Umbilical cord (tissue), 2 donors: ENCODE measurements around the gene CYB5A. TPM values are rescaled to one million over a fixed set of nuclear protein-coding genes. Genes with fewer than 3 reads are reported as not detected.

Source experiments
- DNase-seq: peaks from one replicate; pipeline ENCODE4 v3.0.0-alpha.2; 2015; ENCODE audit warnings: low spot score
- total RNA-seq: library from RNA; depleted of rRNA; stranded (reverse); fragments of >200 nt; gene quantifications from one replicate; pipeline ENCODE4 v1.2.3, GENCODE V29; 2014; ENCODE audit warnings: low replicate concordance; ENCODE audit not compliant: insufficient read depth

The CYB5A gene
- total RNA-seq, 1 donor from 2014 or later: 18.1 TPM

- no peak for DNase-seq
Measured at GRCh38 chr18:74216661-74217110, 75.1 kb downstream of the CYB5A start.

- no peak for DNase-seq
Measured at GRCh38 chr18:74215863-74216262, 75.9 kb downstream of the CYB5A start.

GRCh38 chr18:74213429-74213828, 78.3 kb downstream of the CYB5A start:
- DNase-seq: no peak

- no peak for DNase-seq
Measured at GRCh38 chr18:74204526-74205152, 87.1 kb downstream of the CYB5A start.

- DNase-seq: no peak
Measured at GRCh38 chr18:74203811-74204210, 88.0 kb downstream of the CYB5A start.

Other genes starting within 250 kb of the CYB5A start
- gene FBXO15, start 144.1 kb downstream of the CYB5A start, total RNA-seq: 7.5 TPM
- 21.7 TPM for gene TIMM21, start 143.4 kb downstream of the CYB5A start, total RNA-seq
- gene C18orf63, start 23.9 kb upstream of the CYB5A start, total RNA-seq: 2.9 TPM
- 3.1 TPM for gene DIPK1C, start 165.3 kb upstream of the CYB5A start, total RNA-seq
- gene CNDP2, start 204.4 kb upstream of the CYB5A start, total RNA-seq: 58.7 TPM
- gene CNDP1, start 242.5 kb upstream of the CYB5A start, total RNA-seq: 1.2 TPM